PC-3 (cell line): ENCODE data around the gene CCDC63.

Experiments used
- CTCF ChIP-seq: fragments of 300-600 bp; sonication (generic); conservative IDR thresholded peaks from 2 replicates; pipeline ENCODE4 v1.5.1; 2017; ENCODE audit warnings: antibody characterized with exemption, low read depth, mild to moderate bottlenecking, low read length
- EZH2 ChIP-seq: fragments of 300-600 bp; sonication (generic); IDR thresholded peaks from one replicate; pipeline ENCODE4 v1.6.1; 2017; ENCODE audit warnings: antibody characterized with exemption, mild to moderate bottlenecking, low read length; ENCODE audit not compliant: unreplicated experiment
- EZH2phosphoT487 ChIP-seq: fragments of 300-600 bp; sonication (generic); IDR thresholded peaks from 2 replicates; pipeline ENCODE4 v1.6.1; 2018; ENCODE audit warnings: mild to moderate bottlenecking, antibody characterized with exemption, low read length, borderline replicate concordance

DNA sequence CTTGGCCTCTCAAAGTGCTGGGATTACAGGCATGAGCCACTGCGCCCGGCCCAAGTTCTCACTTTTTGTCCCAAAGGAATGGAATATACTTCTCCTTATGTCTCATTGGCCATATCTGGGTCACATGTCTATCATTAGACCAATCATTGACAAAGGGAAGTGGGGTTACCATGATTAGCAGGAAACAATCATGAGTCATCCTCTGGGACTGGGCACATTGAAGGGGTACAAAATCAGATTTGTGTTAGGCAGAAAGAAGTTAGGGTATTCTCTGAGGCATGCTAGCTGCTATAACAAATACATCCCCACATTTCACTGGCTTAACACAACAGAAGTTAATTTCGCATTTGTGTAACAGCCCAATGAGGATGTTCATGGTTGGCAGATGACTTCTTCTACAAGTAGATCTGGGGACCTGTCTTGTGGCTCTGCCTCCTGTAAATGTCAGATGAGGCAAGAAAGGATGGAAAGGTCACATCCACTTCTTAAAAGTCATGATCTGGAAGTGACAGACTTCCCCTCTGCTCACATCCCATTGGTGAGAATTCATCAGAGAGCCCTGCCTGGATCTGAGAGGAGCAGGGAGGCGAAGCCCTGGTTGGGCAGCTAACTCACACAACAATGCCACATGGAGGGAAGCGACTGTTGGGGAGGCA lies 3.1 kb downstream of the CCDC63 start:
- no peak for TF ChIP-seq CTCF
- no peak for TF ChIP-seq EZH2
- no peak for TF ChIP-seq EZH2phosphoT487
